Left renal cortex interstitium (tissue), 4 donors: ENCODE data around the gene CBARP. TPM values are rescaled to one million over a fixed set of nuclear protein-coding genes. Genes with fewer than 3 reads are reported as not detected.
A peak's percentile ranks its signal among the peaks of the same experiment; 100 is the strongest.

Source experiments
- DNase-seq, 4 donors: peaks; one replicate each; pipeline ENCODE4 v3.0.0-alpha.2; 2013; ENCODE audit warnings: low read depth in 4 of 4, low spot score in 2 of 4, missing footprints in 1 of 4
- polyA plus RNA-seq, 4 donors: library from polyadenylated mRNA; unstranded; fragments of 120-200 nt; gene quantifications; one replicate each; pipeline ENCODE4 v1.2.1, GENCODE V29; 2013; ENCODE audit not compliant: insufficient read length in 4 of 4

The CBARP gene
- polyA plus RNA-seq, 4 donors = 1.1 to 5.9 (median 3.5) TPM

DNA sequence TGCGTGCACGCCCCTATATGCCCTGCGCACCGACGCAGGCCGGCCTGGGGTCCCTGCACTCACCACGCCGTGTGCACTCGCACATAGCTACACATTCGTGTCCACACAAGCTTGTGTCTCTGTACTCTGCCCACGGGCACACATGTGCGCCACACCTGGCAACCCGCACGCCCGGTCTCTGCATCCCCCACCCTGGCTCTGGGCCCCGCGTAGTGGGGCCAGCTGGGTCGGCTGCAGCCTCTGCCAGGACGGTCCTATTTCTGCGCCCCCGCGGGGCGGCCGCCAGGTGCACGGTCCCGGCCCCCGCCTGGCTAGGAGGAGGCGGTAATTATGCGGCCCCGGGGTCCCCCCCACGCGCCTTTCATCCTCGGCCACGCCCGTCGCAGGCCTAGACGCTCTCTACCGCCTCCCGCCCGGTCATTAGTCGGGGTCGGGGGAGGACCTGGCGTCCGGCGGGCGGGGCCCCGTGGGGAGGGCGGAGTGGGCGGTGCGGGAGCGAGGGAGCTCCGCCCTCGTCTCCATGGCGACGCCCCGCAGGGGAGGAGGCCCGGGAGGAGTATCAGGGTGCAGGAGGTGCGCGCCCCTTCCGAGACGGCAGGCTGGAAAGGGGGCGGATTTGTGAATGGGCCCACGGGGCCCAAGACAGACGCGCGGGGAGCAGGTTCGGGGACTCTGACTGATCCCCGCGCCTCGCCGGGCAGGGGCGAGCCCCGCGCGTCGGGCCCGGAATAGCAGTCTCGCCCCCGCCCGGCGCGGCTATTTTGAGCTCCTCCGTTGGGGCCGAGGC, 28.5 kb upstream of the CBARP start:
- DNase-seq = no peak

GRCh38 chr19:1265615-1266128, 27.9 kb upstream of the CBARP start:
- no peak for DNase-seq

DNA sequence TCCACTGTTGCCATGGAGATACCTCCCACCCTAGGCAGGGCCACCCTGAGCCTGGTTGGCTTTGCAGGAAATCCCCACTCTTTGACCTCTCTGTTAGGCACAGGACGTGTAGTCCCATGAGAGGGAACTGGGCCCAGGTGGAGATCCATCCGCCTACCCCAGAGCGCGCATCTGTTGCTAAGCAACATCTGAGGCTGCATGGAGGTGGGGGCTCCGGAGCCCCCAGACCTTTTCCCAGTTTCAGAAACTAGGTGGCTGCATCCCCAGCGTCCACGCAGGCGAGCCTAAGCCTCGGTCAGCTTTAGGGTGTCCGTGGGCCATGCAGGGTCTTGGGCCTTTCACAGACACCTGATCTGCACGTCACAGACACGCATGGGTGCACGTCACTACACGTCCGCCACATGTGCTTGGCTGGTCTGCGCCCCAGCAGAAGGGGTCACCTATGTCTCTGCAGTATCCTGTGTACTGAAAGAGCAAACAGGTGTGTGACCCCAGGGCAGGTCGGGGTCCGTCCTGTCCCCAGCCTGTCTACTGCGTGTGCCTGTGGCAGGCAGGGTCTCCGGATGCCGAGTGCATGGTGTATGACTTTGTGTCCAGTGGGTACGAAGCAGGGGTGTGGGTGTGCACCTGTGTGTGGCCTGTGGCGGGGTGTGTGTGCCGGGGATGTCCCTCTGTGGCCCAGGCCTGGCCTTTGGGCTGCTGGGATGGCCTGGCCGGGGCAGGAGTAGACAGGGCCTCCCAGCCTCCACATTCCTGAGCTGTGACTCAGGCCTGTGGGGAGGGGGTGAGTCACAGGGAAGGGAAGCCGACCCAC, 27.2 kb upstream of the CBARP start:
- no peak for DNase-seq

GRCh38 chr19:1263188-1263587, 25.4 kb upstream of the CBARP start:
- no peak for DNase-seq

DNA sequence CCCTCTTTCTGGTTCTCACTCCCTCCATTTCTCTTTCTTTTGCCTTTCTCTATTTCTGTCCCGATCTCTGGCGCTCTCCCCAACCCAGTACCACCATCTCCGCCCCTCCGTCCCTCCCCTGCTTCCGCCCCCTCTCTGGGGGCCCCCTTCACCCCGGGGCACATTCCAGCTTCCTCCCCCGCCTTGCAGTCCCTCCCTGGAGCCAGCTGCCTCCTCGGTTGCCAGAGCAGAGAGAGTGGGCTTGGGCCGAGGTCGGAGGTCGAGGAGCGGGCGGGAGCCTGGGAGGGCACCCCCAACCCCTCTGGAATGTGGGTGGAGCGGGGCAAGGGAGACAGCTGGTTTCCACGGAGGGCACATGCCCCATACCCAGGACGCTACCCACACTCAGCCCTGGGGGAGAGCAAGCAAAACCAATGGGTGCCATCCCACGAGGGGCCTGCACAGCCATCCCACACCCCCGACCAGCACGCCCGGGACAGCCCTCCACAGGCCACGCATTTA, 24.9 kb upstream of the CBARP start:
- no peak for DNase-seq

DNA sequence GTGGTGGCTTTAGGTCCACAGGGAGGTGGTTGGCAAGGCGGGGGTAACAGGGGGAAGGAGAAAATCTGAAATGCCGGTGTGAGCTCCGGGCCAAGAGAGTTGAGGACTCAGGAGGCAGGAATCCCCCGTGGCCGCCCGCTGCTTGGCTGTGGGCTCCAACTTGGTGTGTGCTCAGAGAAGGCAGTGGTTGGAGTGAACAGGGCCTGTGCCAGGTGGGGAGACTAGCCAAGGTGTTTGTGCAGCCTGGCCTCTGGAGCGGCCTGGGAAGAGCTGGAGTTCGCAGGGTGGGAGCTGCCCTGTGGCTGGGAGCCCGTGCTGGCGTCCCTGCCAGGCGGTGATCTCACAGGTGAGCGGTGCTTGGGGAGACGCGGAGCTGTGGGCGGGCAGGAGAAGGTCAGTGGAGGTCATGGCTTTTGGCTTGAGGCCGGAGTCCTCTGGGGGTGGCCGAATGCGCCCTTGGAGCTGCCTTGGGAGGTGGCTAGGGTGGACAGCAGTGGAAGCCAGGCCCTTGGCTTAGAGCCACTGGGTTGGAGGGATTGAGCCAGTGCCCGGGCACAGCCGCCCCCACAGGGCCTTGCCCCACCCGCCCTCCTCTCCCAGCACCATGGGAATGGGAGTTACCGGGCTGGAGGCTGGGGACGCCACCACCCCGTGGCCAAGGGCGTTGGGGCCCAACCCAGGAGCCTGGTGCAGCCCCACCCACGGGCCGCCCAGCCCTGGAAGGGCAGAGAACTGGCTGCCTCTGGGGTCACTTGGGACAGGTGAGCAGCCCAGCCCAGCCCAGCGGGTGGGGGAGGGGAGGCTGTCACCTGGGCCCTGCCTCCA, 24.2 kb upstream of the CBARP start:
- DNase-seq = no peak

GRCh38 chr19:1261538-1261797, 23.7 kb upstream of the CBARP start:
- DNase-seq = no peak

DNA sequence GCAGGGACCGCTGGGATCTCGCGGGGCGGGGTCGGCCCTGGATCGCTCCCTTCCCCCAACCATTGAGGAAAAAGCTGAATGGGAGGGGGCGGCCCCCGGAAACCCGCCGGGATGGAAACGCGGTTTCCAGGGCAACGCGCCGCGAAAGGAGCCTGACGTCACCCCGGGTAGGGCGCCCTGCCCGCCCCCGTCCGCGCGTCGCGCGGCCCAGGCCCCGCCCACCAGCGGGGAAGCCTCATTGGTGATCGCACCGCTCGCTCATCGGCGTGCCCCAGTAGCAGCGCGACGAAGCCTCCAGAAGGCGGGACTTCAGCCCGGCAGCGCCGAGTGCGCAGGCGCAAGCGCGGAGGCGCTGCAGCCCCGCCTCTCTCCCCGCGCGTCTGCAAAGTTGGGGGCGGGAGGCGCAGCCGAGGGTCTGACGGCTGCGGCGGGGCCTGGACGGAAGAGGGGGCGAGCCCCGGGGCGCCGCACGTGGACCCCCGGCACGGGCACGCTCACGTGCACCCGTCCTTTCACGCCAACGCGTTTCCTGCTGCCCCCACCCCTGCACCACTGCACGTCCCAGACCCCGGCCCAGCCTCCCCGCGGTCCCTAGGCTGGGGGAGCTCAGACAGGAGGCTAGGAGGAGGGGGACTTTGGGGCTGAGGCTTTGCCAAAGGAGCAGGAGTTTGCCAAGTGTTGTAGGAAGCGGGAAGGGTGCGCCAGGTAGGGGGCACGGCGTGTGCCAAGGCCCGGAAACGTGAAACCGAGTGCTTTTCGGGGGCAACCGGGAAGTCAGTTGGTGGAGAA, 23.1 kb upstream of the CBARP start:
- peak in 2 of 4 donors; percentile 91 to 93 for DNase-seq

- no peak for DNase-seq
Observed at GRCh38 chr19:1259876-1260748, 22.3 kb upstream of the CBARP start.

DNA sequence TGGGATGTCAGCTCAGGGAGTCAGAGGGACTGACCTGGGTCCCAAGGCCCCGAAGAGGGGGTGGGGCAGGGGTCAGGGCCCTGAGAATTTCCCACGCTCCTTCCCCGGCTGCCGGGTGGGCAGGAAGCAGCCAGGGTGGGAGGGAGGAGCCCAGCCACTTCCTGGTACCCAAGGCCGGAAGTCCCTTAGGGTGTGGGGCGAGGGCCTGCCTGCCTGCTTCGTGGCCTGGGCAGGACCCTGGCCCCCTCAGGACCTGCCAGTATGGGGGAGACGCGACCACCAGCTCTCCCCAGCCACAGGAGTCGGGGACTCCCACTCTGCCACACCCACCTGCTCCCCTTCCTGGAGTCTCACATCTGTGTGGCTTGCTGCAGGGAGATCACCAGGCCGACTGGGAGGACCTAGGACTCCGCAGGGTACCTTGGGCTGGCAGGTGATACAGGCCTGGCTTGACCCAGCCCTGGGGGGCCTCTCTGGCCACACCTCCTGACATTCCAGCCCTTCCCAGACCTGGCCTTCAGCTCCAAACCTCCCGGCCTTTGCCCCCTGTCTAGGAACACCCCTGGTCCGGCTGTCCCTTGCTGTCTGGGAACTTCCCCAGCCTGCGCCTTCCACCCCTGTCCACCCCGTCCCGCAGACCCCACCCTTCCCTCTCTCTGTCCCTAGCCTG, 21.5 kb upstream of the CBARP start:
- no peak for DNase-seq

DNA sequence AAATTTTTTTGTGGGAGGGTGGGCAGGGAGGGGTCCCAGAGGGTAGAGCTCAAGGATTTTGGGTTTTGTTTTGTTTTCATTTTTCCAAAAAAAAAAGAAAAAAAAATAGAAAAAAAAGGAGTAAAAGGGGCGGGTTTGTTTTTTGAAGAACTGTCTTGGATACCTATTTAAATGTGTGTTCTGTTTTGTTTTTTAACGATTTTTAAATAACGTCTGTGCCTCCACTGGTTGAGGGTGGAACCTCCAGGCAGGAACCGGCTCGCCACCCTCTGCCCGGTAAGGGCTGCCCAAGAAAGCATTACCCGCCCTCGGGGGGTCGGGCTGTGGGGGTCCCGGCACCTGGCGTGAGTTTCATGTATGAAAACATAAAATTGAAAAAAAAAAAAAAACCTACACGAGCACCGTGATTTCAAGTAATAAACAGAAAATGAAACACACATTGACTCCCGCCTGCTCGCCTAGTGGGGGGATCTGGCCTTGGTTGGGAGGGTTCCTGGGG, 21.0 kb upstream of the CBARP start:
- DNase-seq = no peak

GRCh38 chr19:1258163-1258492, 20.3 kb upstream of the CBARP start:
- no peak for DNase-seq

DNA sequence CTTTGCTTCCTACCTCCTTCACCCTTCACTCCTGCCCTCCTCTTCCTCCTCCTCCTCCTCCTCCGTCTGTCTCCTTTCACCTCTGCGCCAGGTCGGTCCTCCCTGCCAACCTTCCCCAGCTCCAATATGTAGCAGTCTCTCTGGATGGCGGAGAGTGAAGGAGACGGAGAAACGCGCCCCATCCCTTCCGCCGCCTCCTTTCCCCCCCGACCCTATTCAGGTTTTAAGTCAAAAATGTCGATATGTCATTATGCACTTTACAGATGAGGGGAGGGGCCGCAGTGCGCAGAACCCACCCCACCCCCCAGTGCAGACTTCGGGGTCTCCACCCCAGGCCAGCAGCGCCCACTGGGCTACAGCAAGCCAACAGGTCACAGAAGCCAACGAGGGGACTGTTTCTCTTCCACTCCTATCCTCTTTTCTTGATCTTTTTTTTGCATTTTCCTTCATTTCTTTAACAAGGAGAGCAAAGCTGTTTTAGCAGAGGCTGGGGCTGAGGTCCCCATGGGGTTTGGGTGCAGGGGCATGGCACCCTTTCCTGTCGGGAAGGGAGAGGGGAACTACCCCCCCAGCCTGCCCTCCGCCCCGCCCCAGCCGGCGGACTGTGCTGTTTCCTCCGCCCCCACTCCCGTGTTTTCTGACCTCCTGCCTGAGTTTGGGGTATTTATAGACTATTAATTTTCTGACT, 19.8 kb upstream of the CBARP start:
- no peak for DNase-seq

GRCh38 chr19:1256646-1257474, 19.1 kb upstream of the CBARP start:
- no peak for DNase-seq

DNA sequence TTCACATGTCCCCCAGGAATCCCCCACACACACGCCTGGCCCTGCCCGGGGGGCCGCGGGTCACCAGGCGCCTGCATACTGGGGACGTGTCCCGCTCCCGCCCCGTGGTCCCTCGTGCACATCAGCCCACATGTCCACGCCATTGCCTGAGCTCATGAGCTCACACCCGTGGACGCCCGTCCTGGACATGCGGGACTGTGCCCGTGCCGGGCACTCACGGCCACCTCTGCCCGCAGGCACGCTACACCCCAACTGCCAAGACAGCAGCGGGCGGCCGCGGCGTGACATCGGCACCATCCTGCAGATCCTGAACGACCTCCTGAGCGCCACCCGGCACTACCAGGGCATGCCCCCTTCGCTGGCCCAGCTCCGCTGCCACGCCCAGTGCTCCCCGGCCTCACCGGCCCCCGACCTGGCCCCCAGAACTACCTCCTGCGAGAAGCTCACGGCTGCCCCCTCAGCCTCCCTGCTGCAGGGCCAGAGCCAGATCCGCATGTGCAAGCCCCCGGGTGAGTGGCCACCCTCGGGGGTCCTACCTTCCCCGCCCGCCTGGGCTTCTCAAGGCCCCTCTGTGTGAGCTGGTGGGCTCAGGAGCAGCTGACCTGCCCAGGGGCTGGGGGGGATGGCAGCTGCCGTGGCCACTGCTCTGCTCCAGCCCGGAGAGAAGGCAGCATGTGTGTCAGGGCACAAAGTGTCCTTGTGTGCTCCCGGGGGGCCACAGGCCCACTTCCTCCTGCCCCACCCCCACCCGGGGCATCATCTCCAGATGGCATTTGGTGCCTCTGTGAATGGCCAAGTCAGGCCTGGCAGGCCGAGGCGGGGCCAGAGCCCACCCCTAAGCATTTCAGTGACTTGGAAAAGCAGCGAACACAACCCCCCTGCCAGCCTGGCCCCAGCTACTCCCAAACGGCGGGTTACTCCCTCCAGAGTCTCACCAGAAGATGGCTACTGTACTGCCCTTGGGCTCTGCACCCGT, 17.7 kb upstream of the CBARP start:
- no peak for DNase-seq
